ENCODE measurements around the gene AMER2. TPM values are rescaled to one million over a fixed set of nuclear protein-coding genes. Genes with fewer than 3 reads are reported as not detected.

Gene AMER2
- total and polyA plus RNA-seq, 12 donors = 0.03 to 0.70 (median 0.29) TPM; not detected in 6

- 64 to 67% (median 65%) methylated on average over 4 of the region's 4 CpGs for WGBS, 4 donors
- DNase-seq = no peak
These were observed 32.8 kb upstream of the AMER2 start for GRCh38 chr13:25204863-25205262.

GRCh38 chr13:25203127-25203740 is 31.1 kb upstream of the AMER2 start:
- H3K36me3 ChIP-seq (replicated peaks in 1 of 2) = no peaks in the 10 kb centered on the region
- WGBS, 4 donors = 45 to 47% (median 47%) methylated on average over 14 to 17 of the region's 17 CpGs
- intact Hi-C loops (cut with DNase I) = no loop called here
- no peak for DNase-seq
- H3K4me1 ChIP-seq (replicated peaks in 1 of 2) = no peaks in the 10 kb centered on the region
- no peaks in the 10 kb centered on the region for H3K27me3 ChIP-seq
- H3K9me3 ChIP-seq (replicated peaks in 1 of 3) = no peaks in the 10 kb centered on the region
- no peak for TF ChIP-seq POLR2A (IDR thresholded peaks at IDR 0.05)
- TF ChIP-seq, protein P1, sequence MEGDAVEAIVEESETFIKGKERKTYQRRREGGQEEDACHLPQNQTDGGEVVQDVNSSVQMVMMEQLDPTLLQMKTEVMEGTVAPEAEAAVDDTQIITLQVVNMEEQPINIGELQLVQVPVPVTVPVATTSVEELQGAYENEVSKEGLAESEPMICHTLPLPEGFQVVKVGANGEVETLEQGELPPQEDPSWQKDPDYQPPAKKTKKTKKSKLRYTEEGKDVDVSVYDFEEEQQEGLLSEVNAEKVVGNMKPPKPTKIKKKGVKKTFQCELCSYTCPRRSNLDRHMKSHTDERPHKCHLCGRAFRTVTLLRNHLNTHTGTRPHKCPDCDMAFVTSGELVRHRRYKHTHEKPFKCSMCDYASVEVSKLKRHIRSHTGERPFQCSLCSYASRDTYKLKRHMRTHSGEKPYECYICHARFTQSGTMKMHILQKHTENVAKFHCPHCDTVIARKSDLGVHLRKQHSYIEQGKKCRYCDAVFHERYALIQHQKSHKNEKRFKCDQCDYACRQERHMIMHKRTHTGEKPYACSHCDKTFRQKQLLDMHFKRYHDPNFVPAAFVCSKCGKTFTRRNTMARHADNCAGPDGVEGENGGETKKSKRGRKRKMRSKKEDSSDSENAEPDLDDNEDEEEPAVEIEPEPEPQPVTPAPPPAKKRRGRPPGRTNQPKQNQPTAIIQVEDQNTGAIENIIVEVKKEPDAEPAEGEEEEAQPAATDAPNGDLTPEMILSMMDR (IDR thresholded peaks at IDR 0.05) = no peak
- no peak overlapping the region for H3K27ac ChIP-seq
- H3K4me3 ChIP-seq = no peak overlapping the region

More at GRCh38 chr13:25204863-25205262, 32.8 kb upstream of the AMER2 start:
- Histone ChIP-seq H3K27me3 (no peaks in the 10 kb centered on the region), H3K9me3 (replicated peaks in 1 of 3) (no peaks in the 10 kb centered on the region), H3K4me3 (no peak overlapping the region), H3K36me3 (replicated peaks in 1 of 2) (no peaks in the 10 kb centered on the region), H3K4me1 (replicated peaks in 1 of 2) (no peaks in the 10 kb centered on the region), H3K27ac (no peak overlapping the region)
- intact Hi-C loops (cut with DNase I) = no loop called here
- TF ChIP-seq, protein P1 (IDR thresholded peaks at IDR 0.05) = no peak
- no peak for TF ChIP-seq POLR2A (IDR thresholded peaks at IDR 0.05)

DNA sequence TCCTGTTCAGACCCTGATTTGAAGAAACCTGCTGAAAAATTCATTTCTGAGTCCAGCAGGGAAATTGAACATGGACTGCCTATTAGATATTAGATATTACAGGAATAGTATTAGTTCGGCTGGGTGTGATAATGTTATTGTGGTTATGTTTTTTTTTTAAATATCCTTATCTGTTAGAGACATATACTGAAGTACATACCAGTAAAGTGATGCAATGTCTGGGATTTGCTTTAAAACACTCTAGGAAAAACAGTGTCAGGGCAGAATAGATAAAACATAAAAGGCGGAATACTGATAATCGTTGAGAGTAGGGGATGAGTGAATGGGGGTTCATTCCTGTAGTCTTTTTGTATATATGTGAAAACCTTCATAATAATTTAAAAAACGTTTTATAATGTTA is 28.7 kb upstream of the AMER2 start:
- TF ChIP-seq POLR2A (IDR thresholded peaks at IDR 0.05) = no peak
- TF ChIP-seq, protein P1 (IDR thresholded peaks at IDR 0.05) = no peak
- Histone ChIP-seq H3K4me1 (replicated peaks in 1 of 2) (no peaks in the 10 kb centered on the region), H3K27me3 (no peaks in the 10 kb centered on the region), H3K4me3 (no peak overlapping the region), H3K9me3 (replicated peaks in 1 of 3) (no peaks in the 10 kb centered on the region), H3K36me3 (replicated peaks in 1 of 2) (no peaks in the 10 kb centered on the region), H3K27ac (no peak overlapping the region)
- intact Hi-C loops (cut with DNase I) = no loop called here
- WGBS, 4 donors = 49 to 59% (median 57%) methylated on average over 4 of the region's 4 CpGs
- DNase-seq = no peak

- intact Hi-C loops (cut with DNase I) = no loop called here
- Histone ChIP-seq H3K4me3 (no peak overlapping the region), H3K4me1 (replicated peaks in 1 of 2) (no peaks in the 10 kb centered on the region), H3K27me3 (no peaks in the 10 kb centered on the region), H3K36me3 (replicated peaks in 1 of 2) (no peaks in the 10 kb centered on the region), H3K9me3 (replicated peaks in 1 of 3) (no peaks in the 10 kb centered on the region), H3K27ac (no peak overlapping the region)
- no peak for DNase-seq
- WGBS, 4 donors = 76 to 79% (median 79%) methylated on average over 5 of the region's 5 CpGs
- TF ChIP-seq POLR2A (IDR thresholded peaks at IDR 0.05) = no peak
- TF ChIP-seq, protein P1 (IDR thresholded peaks at IDR 0.05) = no peak
These were observed 26.6 kb upstream of the AMER2 start for GRCh38 chr13:25198647-25199046.
